Measurements from ENCODE around the gene GLP2R. TPM values are rescaled to one million over a fixed set of nuclear protein-coding genes. Genes with fewer than 3 reads are reported as not detected.

The GLP2R gene
- total RNA-seq, 4 donors from 2014 or later: 7.2 to 17.2 (median 12.2) TPM

DNA sequence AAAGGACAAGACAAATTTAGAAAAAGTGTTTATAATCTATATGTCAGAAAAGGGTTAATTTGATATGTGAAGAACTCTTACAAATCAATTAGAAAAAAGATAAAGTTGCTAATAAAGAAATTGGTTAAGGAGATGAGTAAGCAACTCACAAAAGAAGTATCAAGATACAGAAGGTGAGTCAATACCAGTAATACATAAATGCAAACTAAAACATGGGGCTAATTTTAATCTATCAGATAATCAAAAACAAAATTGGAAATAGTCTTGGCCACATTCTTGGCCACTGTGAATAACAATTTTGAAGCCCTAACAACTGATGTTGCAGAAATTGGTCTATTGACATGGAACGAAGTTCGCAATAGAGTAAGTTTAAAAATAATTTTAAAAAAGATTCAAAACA is 41.2 kb upstream of the GLP2R start:
- DNase-seq: no peak
- Histone ChIP-seq H3K27me3 (no peaks in the 10 kb centered on the region), H3K4me1 (no peaks in the 10 kb centered on the region), H3K9me3 (no peaks in the 10 kb centered on the region), H3K27ac (no peak overlapping the region), H3K4me3 (no peak overlapping the region), H3K36me3 (no peaks in the 10 kb centered on the region)
- WGBS, 2 donors (ENCODE audit: low coverage in 1 of 2): 93% methylated on average over 2 of the region's 2 CpGs
- in situ Hi-C loops (cut with MboI; ENCODE audit: low pct_ligation_motif_present in 1 of 4, low pct_unique_long_range_greater_than_20kb in 1 of 4, low sequenced_read_pairs in 3 of 4): no loop called here
- intact Hi-C loops (cut with DNase I; ENCODE audit: low total_unique reads): no loop called here
- TF ChIP-seq POLR2A (IDR thresholded peaks at IDR 0.05): no peak
- TF ChIP-seq, protein P1, sequence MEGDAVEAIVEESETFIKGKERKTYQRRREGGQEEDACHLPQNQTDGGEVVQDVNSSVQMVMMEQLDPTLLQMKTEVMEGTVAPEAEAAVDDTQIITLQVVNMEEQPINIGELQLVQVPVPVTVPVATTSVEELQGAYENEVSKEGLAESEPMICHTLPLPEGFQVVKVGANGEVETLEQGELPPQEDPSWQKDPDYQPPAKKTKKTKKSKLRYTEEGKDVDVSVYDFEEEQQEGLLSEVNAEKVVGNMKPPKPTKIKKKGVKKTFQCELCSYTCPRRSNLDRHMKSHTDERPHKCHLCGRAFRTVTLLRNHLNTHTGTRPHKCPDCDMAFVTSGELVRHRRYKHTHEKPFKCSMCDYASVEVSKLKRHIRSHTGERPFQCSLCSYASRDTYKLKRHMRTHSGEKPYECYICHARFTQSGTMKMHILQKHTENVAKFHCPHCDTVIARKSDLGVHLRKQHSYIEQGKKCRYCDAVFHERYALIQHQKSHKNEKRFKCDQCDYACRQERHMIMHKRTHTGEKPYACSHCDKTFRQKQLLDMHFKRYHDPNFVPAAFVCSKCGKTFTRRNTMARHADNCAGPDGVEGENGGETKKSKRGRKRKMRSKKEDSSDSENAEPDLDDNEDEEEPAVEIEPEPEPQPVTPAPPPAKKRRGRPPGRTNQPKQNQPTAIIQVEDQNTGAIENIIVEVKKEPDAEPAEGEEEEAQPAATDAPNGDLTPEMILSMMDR (IDR thresholded peaks at IDR 0.05): no peak
- no peak for TF ChIP-seq POLR2AphosphoS5 (IDR thresholded peaks at IDR 0.05)
- TF ChIP-seq EP300 (IDR thresholded peaks at IDR 0.05; ENCODE audit: low read depth): no peak

DNA sequence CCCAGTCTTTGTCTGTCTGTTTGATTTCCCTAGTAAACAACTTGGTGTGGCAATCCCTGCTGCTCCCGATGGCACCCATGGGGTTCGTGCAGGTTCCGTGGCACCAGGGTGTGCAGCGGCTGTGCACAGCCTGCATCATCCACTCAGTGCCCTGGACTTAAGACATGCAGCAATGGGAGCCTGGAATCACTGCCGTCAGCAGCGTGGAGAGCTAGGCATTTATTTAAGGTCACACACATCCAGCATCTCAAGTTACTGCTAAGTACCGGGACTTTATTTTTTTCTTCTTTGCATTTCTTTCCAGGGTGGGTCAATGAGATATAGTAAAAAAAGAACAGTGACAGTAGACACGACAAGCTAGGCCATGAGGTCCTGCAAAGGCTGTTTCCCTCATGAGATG is 37.1 kb upstream of the GLP2R start:
- in situ Hi-C loops (cut with MboI; ENCODE audit: low pct_ligation_motif_present in 1 of 4, low pct_unique_long_range_greater_than_20kb in 1 of 4, low sequenced_read_pairs in 3 of 4): no loop called here
- no peak for DNase-seq
- no peaks in the 10 kb centered on the region for H3K9me3 ChIP-seq
- no peaks in the 10 kb centered on the region for H3K4me1 ChIP-seq
- WGBS, 2 donors (ENCODE audit: low coverage in 1 of 2): 57 to 83% methylated on average over 1 to 8 of the region's 8 CpGs
- TF ChIP-seq, protein P1 (IDR thresholded peaks at IDR 0.05): no peak
- TF ChIP-seq POLR2AphosphoS5 (IDR thresholded peaks at IDR 0.05) (no peak), POLR2A (IDR thresholded peaks at IDR 0.05) (no peak)
- intact Hi-C loops (cut with DNase I; ENCODE audit: low total_unique reads): no loop called here
- no peaks in the 10 kb centered on the region for H3K36me3 ChIP-seq
- no peak overlapping the region for H3K4me3 ChIP-seq
- H3K27ac ChIP-seq: no peak overlapping the region
- H3K27me3 ChIP-seq: no peaks in the 10 kb centered on the region

DNA sequence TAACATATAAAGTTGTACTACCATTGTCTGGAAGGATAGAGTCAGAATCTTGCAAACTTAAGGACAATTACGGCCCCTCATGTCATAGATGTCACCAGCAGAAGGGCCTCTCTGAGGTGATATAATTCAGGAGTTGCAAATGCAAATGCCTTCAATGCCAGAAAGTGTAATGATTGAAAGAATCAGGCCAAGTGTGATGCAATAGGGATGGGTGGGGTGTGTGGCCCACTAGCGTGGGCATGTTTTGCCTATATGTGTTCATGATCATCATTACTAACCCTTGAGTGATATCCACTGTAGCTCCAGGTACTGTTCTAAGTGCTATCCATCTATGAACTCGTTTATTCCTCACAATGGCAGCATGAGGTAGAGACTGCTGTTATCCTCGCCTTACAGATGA is 35.4 kb upstream of the GLP2R start:
- Histone ChIP-seq H3K4me1 (no peaks in the 10 kb centered on the region), H3K36me3 (no peaks in the 10 kb centered on the region), H3K4me3 (no peak overlapping the region), H3K27me3 (no peaks in the 10 kb centered on the region), H3K27ac (no peak overlapping the region), H3K9me3 (no peaks in the 10 kb centered on the region)
- DNase-seq: no peak
- WGBS, 2 donors (ENCODE audit: low coverage in 1 of 2): 70 to 78% methylated on average over 1 to 4 of the region's 4 CpGs
- TF ChIP-seq POLR2AphosphoS5 (IDR thresholded peaks at IDR 0.05) (no peak), EP300 (IDR thresholded peaks at IDR 0.05; ENCODE audit: low read depth) (no peak), POLR2A (IDR thresholded peaks at IDR 0.05) (no peak)
- TF ChIP-seq, protein P1 (IDR thresholded peaks at IDR 0.05): no peak
- intact Hi-C loops (cut with DNase I; ENCODE audit: low total_unique reads): no loop called here
- in situ Hi-C loops (cut with MboI; ENCODE audit: low pct_ligation_motif_present in 1 of 4, low pct_unique_long_range_greater_than_20kb in 1 of 4, low sequenced_read_pairs in 3 of 4): no loop called here

DNA sequence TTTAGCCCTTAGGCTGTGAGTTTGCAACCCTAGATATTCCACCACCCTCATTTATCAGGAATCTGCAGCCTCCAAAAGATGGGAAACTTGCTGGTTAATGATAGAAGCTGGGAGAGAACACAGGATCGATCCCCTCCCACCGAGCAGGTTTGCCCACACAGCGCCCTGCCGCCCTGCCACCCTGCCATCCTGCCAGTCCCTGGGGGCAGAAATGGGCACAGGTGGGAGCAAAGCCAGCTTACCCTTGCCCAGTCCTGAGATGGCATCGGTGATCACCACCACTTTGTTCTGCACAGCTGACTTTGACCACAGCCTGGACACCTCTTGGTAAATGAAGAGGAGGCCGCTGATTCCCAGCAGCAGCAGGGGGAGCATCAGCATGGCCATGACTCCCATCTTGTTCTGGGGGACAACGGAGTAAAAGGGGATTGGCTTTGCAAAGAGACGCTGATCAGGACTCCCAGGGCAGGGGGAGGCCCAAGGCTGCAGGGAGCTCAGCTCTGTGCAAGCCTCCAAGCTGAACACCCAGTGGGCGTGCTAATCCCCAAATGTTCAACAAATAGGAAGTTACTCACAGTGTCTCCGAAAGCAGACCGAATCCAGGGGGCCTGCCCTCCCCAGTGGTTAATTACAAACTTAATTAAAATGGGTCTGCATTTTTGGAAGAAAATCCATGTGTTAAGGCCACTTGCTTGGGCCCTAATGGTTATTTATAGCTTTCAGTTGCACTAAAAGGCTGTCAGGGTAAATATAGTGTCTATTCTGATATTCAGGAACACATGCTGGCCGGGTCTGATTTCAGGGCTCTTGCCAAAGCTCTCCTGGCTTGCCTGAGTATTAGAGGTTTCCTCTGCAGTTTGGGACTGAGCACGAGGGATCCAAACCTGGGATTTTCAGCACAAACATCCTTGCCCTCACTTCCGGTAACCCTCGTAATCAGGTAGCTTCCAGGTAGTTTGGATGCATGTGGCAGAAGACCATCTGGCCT is 34.5 kb upstream of the GLP2R start, which contains the start of gene DHRS7C:
DHRS7C (minus strand) TSS at position 704 of the 988 bp plus-strand sequence; CDS start at position 396, 308 bp downstream.
- Histone ChIP-seq H3K4me3 (no peak within 1 kb of the TSS), H3K27me3 (no peaks in the 10 kb centered on the region), H3K36me3 (no peaks in the 10 kb centered on the region), H3K9me3 (no peaks in the 10 kb centered on the region), H3K4me1 (no peaks in the 10 kb centered on the region), H3K27ac (no peak within 1 kb of the TSS)
- WGBS, 2 donors (ENCODE audit: low coverage in 1 of 2): 68% methylated on average over 15 of the region's 15 CpGs; no CpG with 5 or more reads in 1 of the 2 donors
- no peak for DNase-seq
- in situ Hi-C loops (cut with MboI; ENCODE audit: low pct_ligation_motif_present in 1 of 4, low pct_unique_long_range_greater_than_20kb in 1 of 4, low sequenced_read_pairs in 3 of 4): no loop called here
- intact Hi-C loops (cut with DNase I; ENCODE audit: low total_unique reads): no loop called here
- TF ChIP-seq EP300 (IDR thresholded peaks at IDR 0.05; ENCODE audit: low read depth) (no peak), POLR2AphosphoS5 (IDR thresholded peaks at IDR 0.05) (no peak), POLR2A (IDR thresholded peaks at IDR 0.05) (no peak)
- TF ChIP-seq, protein P1 (IDR thresholded peaks at IDR 0.05): no peak
